CD4-positive, alpha-beta T cell treated with Interleukin-4 for 4 hours (primary cell): ENCODE measurements around the gene SLC27A5.
"Not testable (repeated sequence)": the region's sequence is repeated elsewhere in the genome, so short reads cannot be mapped to it uniquely, and the experiment has no call there.

Experiments used
- DNase-seq: peaks from one replicate; pipeline ENCODE4 v3.0.0-alpha.2; 2020

SLC27A5 gene

DNA sequence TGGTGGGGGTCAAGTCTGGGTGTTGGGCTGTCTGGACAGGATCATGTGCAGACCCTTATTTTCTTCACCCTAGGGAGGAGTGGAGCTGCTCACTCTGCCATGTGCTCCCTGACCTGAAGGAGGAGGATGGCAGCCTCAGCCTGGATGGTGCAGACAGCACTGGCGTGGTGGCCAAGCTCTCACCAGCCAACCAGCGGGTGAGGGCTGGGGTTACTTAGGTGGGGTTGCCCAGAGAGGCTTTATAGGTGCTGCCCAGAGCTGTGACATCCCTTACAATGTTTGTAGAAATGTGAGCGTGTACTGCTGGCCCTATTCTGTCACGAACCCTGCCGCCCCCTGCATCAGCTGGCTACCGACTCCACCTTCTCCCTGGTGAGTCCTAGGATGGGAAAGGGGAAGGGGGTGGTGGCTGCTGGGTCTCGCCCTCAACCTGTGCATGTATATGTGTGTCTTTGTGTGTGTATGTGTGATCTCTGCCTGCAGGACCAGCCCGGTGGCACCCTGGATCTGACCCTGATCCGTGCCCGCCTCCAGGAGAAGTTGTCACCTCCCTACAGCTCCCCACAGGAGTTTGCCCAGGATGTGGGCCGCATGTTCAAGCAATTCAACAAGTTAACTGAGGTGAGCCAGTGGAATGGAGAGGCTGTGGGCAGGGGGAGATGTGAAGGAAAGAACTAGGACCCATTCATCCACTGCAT lies 38.0 kb upstream of the SLC27A5 start:
- DNase-seq, result no peak

DNA sequence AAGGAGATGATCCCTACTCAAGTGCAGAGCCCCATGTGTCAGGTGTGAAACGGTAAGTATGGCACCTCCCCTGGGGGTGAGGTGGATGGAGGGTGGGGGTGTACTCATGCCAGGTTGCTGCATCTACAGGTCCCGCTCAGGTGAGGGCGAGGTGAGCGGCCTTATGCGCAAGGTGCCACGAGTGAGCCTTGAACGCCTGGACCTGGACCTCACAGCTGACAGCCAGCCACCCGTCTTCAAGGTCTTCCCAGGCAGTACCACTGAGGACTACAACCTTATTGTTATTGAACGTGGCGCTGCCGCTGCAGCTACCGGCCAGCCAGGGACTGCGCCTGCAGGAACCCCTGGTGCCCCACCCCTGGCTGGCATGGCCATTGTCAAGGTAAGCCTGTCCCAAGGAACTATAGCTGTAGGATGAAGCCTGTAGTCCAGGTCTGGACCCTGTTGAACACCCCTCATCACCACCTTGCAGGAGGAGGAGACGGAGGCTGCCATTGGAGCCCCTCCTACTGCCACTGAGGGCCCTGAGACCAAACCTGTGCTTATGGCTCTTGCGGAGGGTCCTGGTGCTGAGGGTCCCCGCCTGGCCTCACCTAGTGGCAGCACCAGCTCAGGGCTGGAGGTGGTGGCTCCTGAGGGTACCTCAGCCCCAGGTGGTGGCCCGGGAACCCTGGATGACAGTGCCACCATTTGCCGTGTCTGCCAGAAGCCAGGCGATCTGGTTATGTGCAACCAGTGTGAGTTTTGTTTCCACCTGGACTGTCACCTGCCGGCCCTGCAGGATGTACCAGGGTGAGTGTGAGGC lies 37.3 kb upstream of the SLC27A5 start:
- DNase-seq, result no peak

DNA sequence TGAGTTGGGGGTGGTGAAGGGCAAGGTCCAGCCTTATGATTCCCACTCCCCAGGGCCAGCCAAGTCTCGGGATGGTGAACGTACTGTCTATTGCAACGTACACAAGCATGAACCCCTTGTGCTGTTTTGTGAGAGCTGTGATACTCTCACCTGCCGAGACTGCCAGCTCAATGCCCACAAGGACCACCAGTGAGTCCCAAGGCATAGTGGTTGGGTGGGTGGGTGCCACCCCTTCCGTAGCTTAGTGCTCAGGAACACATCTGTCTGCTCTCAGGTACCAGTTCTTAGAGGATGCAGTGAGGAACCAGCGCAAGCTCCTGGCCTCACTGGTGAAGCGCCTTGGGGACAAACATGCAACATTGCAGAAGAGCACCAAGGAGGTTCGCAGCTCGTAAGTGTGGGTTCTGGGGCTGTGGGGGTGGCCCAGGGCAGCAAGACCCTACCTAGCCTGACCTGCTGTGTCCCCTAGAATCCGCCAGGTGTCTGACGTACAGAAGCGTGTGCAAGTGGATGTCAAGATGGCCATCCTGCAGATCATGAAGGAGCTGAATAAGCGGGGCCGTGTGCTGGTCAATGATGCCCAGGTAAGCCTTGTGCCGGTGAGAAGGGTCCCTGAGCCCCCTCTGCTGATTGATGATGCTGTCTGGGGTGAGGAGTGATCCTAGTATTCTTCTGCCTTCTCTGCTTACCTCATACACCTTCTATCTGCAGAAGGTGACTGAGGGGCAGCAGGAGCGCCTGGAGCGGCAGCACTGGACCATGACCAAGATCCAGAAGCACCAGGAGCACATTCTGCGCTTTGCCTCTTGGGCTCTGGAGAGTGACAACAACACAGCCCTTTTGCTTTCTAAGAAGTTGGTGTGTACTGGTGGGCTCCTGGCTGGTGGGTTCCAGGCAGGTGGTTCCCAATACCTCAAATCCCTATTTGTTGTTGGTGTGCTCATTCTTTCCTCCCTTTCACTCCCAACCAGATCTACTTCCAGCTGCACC lies 35.8 kb upstream of the SLC27A5 start:
- DNase-seq, result no peak

DNA sequence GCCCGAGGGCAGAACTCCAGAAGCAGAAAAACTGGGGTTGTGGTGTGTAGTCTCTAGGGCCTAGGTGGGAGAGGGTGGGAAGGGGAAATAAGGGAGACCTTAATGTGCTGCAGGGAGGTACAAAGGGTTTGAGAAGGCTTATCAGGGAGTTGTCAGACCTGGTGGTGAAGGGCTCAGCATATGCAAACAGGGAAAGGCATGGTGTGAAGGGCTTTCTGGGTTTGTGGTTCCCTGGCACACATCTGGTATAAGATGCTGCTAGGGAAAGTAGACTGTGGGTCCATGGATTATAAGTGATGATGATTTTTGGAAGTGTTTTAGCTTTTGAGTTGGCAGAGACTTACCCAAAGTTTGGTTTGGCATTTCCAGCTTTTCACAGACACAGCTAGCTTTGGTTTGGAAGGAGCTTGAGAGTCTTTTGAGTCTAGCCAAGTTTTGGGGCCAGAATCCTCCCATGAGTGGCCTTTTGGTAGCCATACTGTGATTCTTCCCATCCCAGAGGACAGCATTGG lies 34.3 kb upstream of the SLC27A5 start:
- DNase-seq, result no peak

DNA sequence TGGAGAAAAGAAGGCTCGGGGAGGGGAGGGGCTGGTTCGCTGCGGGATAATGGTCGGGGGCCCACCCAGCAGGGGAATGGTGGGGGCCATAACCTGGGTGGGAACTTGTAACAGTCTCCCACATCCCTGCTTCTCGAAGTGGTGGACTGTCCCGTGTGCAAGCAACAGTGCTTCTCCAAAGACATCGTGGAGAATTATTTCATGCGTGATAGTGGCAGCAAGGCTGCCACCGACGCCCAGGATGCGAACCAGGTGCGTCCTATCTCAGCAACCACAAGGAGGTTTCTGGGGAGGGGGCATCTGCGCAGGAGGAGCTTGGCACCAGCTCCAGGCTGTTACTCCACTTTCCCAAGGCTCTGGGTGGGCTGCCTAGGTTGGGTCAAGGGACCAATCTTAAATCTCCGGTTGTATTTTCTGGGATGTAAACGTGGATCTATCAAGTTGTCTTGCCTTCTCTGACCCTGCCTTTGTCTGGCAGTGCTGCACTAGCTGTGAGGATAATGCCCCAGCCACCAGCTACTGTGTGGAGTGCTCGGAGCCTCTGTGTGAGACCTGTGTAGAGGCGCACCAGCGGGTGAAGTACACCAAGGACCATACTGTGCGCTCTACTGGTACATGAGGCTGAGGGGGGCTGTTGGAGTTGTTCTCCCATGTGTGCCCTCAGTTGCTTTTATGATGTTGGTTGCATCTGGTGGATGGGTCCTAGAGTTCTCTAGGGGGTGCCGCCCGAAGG lies 33.7 kb upstream of the SLC27A5 start:
- DNase-seq, result no peak

DNA sequence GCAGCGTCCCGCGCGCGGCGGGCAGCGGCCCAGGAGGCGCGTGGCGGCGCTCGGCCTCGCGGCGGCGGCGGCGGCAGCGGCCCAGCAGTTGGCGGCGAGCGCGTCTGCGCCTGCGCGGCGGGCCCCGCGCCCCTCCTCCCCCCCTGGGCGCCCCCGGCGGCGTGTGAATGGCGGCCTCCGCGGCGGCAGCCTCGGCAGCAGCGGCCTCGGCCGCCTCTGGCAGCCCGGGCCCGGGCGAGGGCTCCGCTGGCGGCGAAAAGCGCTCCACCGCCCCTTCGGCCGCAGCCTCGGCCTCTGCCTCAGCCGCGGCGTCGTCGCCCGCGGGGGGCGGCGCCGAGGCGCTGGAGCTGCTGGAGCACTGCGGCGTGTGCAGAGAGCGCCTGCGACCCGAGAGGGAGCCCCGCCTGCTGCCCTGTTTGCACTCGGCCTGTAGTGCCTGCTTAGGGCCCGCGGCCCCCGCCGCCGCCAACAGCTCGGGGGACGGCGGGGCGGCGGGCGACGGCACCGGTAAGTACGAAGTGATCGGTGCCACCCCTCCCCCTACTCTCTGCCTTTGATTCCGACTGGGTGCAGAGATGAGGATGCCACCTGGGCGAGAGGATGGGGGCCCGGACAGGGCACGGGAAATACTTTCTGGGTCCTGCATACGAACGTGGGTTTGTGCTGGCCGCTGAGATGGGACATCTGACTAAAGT lies 32.9 kb upstream of the SLC27A5 start:
- DNase-seq, result peak; percentile 72

DNA sequence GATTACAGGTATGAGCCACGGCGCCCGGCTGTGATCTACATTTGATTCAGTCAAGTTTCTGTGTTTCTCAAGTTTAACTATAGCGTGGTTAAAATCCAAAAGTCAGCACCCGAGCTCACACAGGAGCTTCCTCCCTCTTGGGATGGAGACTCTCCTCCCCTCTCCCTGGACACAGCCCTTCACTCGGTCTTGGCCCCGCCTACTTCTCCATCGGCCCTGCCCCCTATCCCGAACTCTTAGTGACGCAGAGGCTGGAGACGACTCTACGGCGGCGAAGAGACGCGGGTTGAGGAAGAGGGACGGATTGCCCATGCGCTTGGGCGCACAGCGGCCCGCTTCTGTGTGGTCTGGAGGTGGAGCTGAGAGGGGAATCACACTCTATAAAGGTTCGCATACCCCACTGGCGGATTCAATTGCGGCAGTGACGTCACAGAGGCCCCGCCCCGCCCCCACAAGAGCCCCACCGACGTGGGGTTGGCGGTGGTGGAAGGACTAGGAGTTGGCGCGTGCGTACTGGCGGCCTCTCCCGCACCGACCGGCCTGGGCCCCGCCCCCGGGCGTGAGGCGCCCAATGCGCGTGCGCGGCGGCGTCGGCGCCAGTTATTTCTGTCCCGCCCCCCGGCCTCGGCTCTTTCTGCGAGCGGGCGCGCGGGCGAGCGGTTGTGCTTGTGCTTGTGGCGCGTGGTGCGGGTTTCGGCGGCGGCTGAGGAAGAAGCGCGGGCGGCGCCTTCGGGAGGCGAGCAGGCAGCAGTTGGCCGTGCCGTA lies 32.2 kb upstream of the SLC27A5 start, which contains the start of gene TRIM28:
Gene TRIM28, plus strand, starts transcription at position 239 of the 765 bp plus-strand sequence. CDS start 694 bp downstream, outside the sequence.
- DNase-seq, result peak; percentile 99

DNA sequence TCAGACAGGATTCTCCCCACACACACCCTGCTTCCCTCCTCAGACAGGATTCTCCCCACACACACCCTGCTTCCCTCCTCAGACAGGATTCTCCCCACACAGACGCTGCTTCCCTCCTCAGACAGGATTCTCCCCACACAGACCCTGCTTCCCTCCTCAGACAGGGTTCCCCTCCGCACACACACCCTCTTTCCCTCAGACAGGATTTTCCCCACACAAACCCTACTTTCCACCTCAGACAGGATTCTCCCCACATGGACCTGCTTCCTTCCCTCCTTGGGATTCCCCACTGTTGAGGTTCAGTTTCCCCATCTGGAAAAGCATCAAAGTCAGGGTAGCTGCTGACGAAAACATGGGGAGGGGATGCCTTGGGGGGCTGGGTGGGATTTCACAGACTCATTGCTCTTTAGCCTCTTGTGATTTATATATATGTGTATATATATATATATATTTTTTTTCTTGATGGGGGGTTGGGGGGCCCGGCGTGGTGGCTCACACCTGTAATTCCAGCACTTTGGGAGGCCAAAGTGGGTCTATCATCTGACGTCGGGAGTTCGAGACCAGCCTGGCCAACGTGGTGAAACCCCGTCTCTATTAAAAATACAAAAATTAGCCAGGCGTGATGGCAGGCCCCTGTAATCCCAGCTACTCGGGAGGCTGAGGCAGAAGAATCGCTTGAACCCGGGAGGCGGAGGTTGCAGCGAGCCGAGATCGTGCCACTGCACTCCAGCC lies 31.0 kb upstream of the SLC27A5 start:
- not testable (repeated sequence) for DNase-seq

DNA sequence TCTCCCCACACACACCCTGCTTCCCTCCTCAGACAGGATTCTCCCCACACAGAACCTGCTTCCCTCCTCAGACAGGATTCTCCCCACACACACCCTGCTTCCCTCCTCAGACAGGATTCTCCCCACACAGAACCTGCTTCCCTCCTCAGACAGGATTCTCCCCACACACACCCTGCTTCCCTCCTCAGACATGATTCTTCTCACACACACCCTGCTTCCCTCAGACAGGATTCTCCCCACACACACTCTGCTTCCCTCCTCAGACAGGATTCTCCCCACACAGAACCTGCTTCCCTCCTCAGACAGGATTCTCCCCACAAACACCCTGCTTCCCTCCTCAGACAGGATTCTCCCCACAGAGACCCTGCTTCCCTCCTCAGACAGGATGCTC lies 27.4 kb upstream of the SLC27A5 start:
- DNase-seq, result not testable (repeated sequence)

DNA sequence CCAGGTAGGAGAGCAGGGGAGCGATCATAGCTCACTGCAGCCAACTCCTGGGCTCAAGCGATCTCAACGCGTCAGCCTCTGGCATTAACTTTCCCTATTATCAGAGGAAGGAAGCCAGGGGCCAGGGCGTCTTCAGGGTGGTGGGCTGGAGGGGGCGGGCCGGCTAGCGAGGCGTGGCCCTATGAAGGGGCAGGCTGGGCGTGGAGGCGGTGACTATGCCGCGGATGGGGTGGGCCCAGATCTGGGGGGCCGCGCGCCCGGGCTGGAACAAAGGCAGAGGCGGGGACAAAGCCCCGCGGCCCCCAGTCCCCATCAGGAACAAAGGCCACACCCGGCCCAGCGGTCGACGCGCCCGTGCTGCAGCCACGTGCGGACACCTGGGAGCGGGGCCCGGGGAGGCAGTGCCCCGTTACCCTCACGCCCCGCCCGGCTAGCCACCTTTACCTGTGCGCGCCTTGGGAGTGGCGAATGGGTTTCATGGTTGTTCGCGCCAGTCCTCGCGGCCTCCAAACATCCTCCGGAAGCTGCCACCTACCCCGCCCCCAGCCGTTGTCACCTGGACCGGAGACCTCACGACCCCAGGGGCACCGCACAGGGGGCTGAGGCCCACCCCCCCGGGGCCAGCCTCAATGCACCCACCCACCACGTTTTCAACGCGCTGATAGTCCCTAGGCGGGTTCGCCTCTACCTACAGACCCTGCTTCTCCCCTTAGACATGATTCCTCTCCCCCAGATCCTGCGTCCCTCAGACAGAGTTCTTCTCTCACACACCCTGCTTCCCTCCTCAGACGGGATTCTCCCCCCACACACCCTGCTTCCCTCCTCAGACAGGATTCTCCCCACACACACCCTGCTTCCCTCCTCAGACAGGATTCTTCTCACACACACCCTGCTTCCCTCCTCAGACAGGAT lies 26.7 kb upstream of the SLC27A5 start:
- no peak for DNase-seq

DNA sequence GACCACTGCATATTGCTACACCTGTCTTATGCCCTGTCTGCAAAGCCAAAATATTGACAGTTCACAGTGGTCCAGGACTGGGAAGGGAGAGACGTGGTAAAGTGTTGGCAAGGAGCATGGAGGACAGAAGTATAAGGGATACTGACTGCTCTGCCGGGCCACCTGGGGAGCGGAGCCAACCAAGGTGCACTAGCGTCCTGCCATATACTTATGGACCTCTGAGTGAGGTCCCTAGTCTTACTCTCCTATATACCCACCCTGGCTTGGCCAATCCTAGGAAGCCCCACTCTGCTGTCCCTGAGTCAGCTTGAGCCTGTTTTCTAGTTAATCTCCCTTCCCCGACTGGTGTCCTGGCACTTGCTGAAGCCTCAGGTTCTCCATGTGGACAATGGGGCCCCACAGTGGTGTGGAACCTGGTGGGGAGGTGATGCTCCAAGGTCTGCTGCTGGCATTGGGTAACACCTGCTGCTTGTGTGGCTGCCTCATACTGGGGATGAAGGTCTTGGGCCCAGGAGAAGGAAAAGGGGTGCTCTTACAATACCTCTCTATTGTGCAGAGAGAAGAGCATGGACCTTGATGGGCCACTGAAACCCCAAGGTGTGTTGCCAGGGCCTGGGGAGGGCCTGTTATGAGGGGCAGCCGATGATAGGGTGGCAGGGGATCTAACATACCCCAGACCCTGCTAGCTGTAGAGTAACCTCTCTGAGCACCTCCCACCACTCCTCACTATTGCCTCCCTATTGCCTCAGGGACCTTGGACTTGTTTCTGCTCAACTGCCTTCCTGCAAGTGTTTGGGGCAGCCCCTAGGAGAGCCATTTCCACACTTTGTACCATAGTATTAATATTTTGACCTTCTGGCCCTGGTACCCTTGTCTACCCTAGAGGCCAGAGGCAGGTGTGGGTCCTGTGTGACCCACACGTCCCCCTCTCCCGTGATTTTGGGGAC lies 25.3 kb upstream of the SLC27A5 start:
- no peak for DNase-seq

DNA sequence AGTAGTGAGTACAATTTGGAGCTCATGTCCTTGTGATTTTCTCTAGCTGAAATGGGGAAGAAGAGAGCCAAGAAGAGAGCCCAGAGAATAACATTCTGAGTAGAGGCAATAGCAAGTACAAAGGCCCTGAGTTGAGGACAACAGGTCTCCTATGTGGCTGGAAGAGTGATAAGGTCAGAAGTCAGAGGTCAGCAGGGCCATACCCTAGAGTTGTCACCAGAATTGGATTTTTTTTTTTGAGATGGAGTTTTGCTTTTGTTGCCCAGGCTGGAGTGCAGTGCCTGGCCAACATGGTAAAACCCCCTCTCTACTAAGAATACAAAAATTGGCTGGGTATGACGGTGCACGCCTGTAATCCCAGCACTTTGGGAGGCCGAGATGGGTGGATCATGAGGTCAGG lies 24.1 kb upstream of the SLC27A5 start:
- no peak for DNase-seq

DNA sequence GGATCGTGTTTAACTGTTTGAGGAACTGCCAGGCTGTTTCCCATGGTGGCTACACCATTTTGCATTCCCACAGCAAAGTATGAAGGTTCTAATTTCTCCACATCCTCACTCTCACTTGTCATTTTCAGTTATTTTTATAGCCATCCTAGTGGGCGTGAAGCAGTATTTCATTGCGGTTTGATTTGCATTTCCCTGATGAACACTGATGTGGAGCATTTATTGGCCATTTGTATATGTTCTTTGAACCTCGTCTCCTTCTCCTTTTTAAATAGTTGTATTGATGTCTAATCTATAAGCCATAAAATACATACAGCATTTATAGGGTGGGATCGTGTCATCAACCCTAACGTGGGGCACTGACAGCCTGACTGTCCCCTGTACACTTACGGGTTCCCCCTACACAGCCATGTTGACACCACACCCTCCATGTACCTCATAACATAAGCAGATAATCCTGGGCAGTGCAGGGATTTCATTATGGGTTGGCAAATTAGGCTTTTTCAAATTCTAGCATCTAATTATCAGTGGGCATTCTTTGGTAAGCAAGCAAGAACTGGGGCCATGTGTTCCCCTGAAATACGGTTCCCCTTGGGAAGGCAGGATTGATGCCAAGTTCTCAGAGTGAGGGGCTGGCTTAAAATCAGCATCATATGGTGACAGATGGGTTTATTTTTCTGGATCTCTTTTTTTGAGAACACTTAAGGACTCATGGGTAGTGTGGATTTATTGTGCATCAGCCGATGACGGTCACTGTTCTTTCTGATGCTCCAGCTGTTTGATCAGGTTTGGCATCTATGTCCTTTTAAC lies 19.4 kb upstream of the SLC27A5 start:
- no peak for DNase-seq

DNA sequence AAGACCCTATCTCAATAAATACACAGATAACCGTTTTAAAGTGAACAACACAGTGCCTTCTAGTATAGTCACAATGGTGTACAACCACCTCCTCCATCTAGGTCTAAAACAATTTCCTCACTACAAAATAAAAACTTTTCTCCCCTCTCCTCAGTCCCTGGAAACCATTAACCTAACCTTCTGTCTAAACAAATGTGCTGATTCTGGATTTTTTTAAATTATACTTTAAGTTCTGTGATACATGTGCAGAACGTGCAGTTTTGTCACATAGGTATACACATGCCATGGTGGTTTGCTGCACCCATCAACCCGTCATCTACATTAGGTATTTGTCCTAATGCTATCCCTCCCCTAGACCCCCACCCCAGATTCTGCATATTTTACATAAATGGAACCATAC lies 17.6 kb upstream of the SLC27A5 start:
- DNase-seq, result no peak

DNA sequence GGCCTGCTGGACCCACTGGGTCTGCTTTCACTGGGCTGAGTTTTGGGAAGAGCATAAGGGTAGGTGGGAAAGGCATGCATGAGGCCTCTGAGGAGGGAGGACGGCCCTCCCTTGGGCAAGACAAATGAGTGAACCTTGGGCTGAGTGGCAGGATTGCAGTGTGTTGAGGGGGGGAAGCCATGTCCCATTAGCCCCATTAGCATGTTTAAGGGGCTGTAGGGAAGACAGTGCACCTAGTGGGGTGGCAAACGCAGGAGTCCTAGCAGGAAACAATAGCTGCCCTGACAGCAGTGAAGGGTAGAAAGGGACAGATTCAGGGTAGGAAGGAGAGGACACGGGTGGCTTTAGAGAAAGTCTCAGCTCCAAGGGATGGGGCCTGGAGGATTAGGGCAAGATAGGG lies 10.9 kb upstream of the SLC27A5 start:
- no peak for DNase-seq

DNA sequence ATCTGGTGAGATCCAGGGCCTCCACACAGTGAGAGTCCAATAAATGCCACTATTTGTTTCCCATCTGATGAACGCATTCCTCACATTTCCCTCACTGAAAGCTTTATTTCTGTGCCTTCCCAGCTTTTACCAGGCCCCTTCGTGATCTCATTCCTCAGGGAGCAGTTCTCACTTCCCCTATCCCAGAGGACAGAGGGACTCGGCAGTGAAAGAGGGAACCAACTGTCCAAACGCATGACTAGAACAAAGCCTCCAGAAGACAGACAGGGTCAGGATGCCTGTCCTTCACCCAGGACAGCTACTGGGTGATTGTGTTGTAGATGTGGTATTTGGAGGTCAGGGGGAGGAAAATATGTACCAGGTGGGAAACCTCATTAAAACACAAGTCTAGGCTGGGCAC lies 9.9 kb upstream of the SLC27A5 start:
- DNase-seq, result no peak

DNA sequence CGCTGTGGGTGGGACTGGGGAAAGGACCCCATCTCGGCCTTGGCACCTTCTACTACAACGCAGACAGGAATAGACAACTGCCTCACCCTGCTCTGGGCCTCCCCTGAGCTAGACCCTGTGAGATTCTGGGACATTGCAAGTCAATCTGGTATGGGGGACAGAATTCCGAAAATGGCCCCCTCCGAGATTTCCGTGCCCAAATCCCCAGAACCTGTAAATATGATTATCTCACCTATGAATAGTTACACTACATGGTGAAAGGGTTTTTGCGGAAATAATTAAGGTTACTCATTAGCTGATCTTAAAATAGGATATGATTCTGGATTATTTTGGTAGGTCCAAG lies 8.4 kb upstream of the SLC27A5 start:
- no peak for DNase-seq
